KMS-11 (cell line): Measurements from ENCODE around the gene SLC51A.

Experiments
- H2AFZ ChIP-seq: fragments of 200-600 bp; sonication (generic); 2 replicates; pipeline ENCODE4 v1.6.1; 2016; ENCODE audit warnings: antibody characterized with exemption, mixed run types, low read depth
- H3K27ac ChIP-seq: fragments of 200-600 bp; sonication (generic); 2 replicates; pipeline ENCODE4 v1.6.1; 2016; ENCODE audit warnings: mild to moderate bottlenecking, mixed run types
- H3K27me3 ChIP-seq: fragments of 200-600 bp; sonication (generic); 2 replicates; pipeline ENCODE4 v1.6.1; 2017; ENCODE audit warnings: mild to moderate bottlenecking, low read depth, mixed run types, moderate library complexity; ENCODE audit not compliant: insufficient read depth
- H3K36me3 ChIP-seq: fragments of 200-600 bp; sonication (generic); 2 replicates; pipeline ENCODE4 v1.6.1; 2017; ENCODE audit warnings: mild to moderate bottlenecking, mixed run types; ENCODE audit not compliant: insufficient read depth
- H3K4me1 ChIP-seq: fragments of 200-600 bp; sonication (generic); 2 replicates; pipeline ENCODE4 v1.6.1; 2016; ENCODE audit warnings: mild to moderate bottlenecking, low read depth, mixed run types; ENCODE audit not compliant: poor library complexity, severe bottlenecking
- H3K4me2 ChIP-seq: fragments of 200-600 bp; sonication (generic); 2 replicates; pipeline ENCODE4 v1.7.0; 2016; ENCODE audit warnings: mild to moderate bottlenecking, mixed run types
- H3K4me3 ChIP-seq: fragments of 200-600 bp; sonication (generic); IDR thresholded peaks from 2 replicates; pipeline ENCODE4 v1.6.1; 2017; ENCODE audit warnings: low read depth, low read length, mixed read lengths; ENCODE audit not compliant: insufficient read depth
- H3K79me2 ChIP-seq: fragments of 200-600 bp; sonication (generic); 2 replicates; pipeline ENCODE4 v1.6.1; 2016; ENCODE audit warnings: low read depth, mixed run types; ENCODE audit not compliant: insufficient read depth
- H3K9ac ChIP-seq: fragments of 200-600 bp; sonication (generic); 2 replicates; pipeline ENCODE4 v1.6.1; 2016; ENCODE audit warnings: mild to moderate bottlenecking, mixed run types
- H4K20me1 ChIP-seq: fragments of 200-600 bp; sonication (generic); 2 replicates; pipeline ENCODE4 v1.6.1; 2016; ENCODE audit warnings: mild to moderate bottlenecking, mixed run types; ENCODE audit not compliant: insufficient read depth
- TF ChIP-seq, protein P1 (sequence below): fragments of 200-600 bp; sonication (generic); conservative IDR thresholded peaks from 2 replicates; pipeline ENCODE4 v1.6.1; 2017; ENCODE audit warnings: low read depth, mild to moderate bottlenecking, antibody characterized with exemption, low read length, moderate library complexity, mixed read lengths

Gene SLC51A

DNA sequence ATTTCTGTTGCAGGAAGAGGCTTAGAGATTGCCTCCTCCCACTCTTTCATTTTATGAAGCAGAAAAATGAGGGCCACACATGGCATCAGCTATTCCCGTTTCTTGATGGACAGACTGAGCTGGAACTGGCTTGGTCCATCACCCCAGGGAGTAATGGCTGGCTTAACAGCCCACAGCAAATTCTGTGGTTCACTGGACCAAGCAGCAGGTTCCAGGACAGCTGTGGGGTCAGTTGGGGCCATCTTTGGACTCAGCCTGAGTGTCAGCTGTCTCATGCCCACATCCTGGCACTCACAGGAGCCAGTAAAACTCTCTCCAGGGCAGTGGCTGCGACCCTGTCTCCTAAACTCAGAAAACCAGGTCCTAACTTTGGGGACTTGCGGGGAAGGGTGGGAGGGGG lies 41.7 kb upstream of the SLC51A start:
- TF ChIP-seq, protein P1, sequence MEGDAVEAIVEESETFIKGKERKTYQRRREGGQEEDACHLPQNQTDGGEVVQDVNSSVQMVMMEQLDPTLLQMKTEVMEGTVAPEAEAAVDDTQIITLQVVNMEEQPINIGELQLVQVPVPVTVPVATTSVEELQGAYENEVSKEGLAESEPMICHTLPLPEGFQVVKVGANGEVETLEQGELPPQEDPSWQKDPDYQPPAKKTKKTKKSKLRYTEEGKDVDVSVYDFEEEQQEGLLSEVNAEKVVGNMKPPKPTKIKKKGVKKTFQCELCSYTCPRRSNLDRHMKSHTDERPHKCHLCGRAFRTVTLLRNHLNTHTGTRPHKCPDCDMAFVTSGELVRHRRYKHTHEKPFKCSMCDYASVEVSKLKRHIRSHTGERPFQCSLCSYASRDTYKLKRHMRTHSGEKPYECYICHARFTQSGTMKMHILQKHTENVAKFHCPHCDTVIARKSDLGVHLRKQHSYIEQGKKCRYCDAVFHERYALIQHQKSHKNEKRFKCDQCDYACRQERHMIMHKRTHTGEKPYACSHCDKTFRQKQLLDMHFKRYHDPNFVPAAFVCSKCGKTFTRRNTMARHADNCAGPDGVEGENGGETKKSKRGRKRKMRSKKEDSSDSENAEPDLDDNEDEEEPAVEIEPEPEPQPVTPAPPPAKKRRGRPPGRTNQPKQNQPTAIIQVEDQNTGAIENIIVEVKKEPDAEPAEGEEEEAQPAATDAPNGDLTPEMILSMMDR = no peak
- no peak overlapping the region for H3K27ac ChIP-seq
- no peak overlapping the region for H3K9ac ChIP-seq
- H3K4me2 ChIP-seq = no peak overlapping the region
- H2AFZ ChIP-seq = no peak overlapping the region
- H3K27me3 ChIP-seq = no peaks in the 10 kb centered on the region
- H3K4me3 ChIP-seq = no peak overlapping the region
- no peaks in the 10 kb centered on the region for H3K36me3 ChIP-seq
- no peaks in the 10 kb centered on the region for H4K20me1 ChIP-seq
- no peaks in the 10 kb centered on the region for H3K4me1 ChIP-seq
- H3K79me2 ChIP-seq = no peaks in the 10 kb centered on the region

DNA sequence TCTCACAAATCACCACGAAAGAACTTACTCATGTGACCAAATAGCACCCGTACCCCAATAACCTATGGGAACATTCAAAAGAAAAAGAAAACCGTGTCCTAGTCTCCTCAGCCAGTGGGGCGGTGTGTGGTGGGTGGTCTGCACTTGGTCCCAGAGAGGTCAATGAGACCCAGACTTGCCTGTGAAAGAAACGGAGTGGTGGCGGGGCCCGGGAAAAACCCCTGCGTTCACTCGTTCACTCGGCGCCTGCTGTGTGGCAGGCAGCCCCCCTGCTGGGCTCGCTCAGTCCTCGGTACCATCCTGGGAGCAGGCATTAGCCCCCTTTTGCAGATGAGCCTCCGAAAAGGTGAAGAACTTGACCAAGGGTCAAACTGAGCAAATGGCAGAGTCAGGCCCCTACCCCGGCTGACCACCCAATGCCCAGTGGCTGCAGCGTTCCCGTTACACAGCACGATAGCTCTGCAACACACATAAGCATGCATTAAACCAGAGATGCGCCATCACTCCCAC lies 41.2 kb upstream of the SLC51A start:
- Histone ChIP-seq H3K4me3 (no peak overlapping the region), H3K4me2 (no peak overlapping the region), H3K79me2 (no peaks in the 10 kb centered on the region), H2AFZ (no peak overlapping the region), H3K4me1 (no peaks in the 10 kb centered on the region), H3K9ac (no peak overlapping the region), H3K36me3 (no peaks in the 10 kb centered on the region), H4K20me1 (no peaks in the 10 kb centered on the region), H3K27ac (no peak overlapping the region), H3K27me3 (no peaks in the 10 kb centered on the region)
- TF ChIP-seq, protein P1 = no peak

DNA sequence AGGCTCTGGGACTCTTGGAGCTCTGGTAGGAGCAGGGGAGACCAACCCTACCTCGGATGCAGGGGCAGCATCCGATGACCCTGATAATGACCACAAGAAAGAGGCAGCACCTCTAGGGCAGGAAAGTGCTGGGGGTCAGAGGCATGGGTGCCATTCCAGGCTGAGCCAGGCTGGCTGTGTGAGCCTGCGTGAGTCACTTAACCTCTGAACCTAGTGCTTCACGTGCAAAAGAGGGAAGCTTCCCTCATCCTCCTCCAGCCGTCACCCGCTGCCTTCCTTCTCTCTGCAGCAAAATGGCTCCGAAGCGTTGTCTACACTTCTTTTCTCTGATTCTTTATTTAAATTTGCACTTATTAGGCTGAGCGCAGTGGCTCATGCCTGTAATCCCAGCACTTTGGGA lies 40.6 kb upstream of the SLC51A start:
- H3K27me3 ChIP-seq = no peaks in the 10 kb centered on the region

DNA sequence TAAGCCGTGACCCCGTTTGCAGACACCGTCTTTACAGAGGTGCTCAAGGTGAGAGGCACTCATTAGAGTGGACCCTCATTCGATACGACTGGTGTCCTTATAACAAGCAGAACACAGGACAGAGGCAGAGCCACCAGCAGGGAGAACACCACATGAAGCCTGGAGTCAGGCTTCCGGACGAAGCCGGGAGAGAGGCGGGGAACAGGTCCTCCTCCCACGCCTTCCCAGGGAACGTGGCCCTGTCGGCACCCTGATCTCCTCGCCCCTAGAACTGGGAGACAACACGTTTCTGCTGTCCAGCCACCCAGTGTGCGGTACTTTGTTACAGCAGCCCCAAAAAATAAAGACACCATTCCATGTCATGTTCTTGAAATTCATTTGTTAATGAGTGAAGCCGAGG lies 38.8 kb upstream of the SLC51A start:
- Histone ChIP-seq H3K36me3 (no peaks in the 10 kb centered on the region), H3K9ac (no peak overlapping the region), H3K79me2 (no peaks in the 10 kb centered on the region), H3K27ac (no peak overlapping the region), H4K20me1 (no peaks in the 10 kb centered on the region), H3K27me3 (no peaks in the 10 kb centered on the region), H2AFZ (no peak overlapping the region), H3K4me2 (no peak overlapping the region), H3K4me3 (no peak overlapping the region), H3K4me1 (peaks cover 17% of the 10 kb centered on the region)
- TF ChIP-seq, protein P1 = no peak

More for the DNA sequence above, 40.6 kb upstream of the SLC51A start:
- no peak overlapping the region for H2AFZ ChIP-seq
- no peak overlapping the region for H3K9ac ChIP-seq
- H3K79me2 ChIP-seq = no peaks in the 10 kb centered on the region
- H3K27ac ChIP-seq = no peak overlapping the region
- H3K4me2 ChIP-seq = no peak overlapping the region
- H3K36me3 ChIP-seq = no peaks in the 10 kb centered on the region
- no peak overlapping the region for H3K4me3 ChIP-seq
- no peaks in the 10 kb centered on the region for H3K4me1 ChIP-seq
- TF ChIP-seq, protein P1 = no peak
- no peaks in the 10 kb centered on the region for H4K20me1 ChIP-seq
